B cell (primary cell): ENCODE data around the gene AQR. TPM values are rescaled to one million over a fixed set of nuclear protein-coding genes. Genes with fewer than 3 reads are reported as not detected.

Experiments used
- ATAC-seq: fragments of 200-7000 bp; cut with Tn5 transposase; one replicate; pipeline ENCODE4 v1.10.0; 2021; ENCODE audit warnings: low read depth, mild to moderate bottlenecking, moderate number of reproducible peaks, moderate library complexity
- CTCF ChIA-PET: fragments of 350-600 bp; sonication (Branson Sonifier 250); formaldehyde crosslinking; loops from one replicate; lab custom pipeline; 2021; ENCODE audit warnings: antibody characterized with exemption, inconsistent platforms; lab: Charles Lee
- POLR2A ChIA-PET: fragments of 350-600 bp; sonication (Branson Sonifier 250); formaldehyde crosslinking; loops from one replicate; lab custom pipeline; 2021; ENCODE audit warnings: antibody characterized with exemption; lab: Charles Lee
- DNase-seq: peaks from one replicate; pipeline ENCODE4 v3.0.0; 2013
- H2AFZ ChIP-seq: 2 replicates; pipeline ENCODE4 v1.6.1; 2012; ENCODE audit warnings: mild to moderate bottlenecking, low read depth, low read length; ENCODE audit not compliant: insufficient read depth, poor library complexity, severe bottlenecking
- H3K27ac ChIP-seq, 2 donors: 1 replicate in 1 of 2; 2 replicates in 1 of 2; pipeline ENCODE4 v1.5.1; 2012 to 2013; ENCODE audit warnings: low read length in 2 of 2, mild to moderate bottlenecking in 2 of 2, moderate library complexity in 1 of 2
- H3K27me3 ChIP-seq, 4 experiments: fragments of 200-600 bp in 1 of 4; sonication (generic) in 1 of 4; replicated peaks in 1 of 4; 1 replicate in 2 of 4; 2 replicates in 2 of 4; pipeline versions ENCODE4 v1.6.1 to v1.7.0; 2013 to 2016; ENCODE audit warnings: low read length in 3 of 4, mild to moderate bottlenecking in 2 of 4, mixed read lengths in 1 of 4, moderate library complexity in 1 of 4; ENCODE audit not compliant: insufficient read depth in 4 of 4, control insufficient read depth in 3 of 4; ENCODE audit errors: control extremely low read depth in 1 of 4
- H3K36me3 ChIP-seq, 2 experiments: replicated peaks in 1 of 2; 1 replicate in 1 of 2; 2 replicates in 1 of 2; pipeline versions ENCODE4 v1.6.1 to v1.7.1; 2013; ENCODE audit warnings: low read length in 1 of 2; ENCODE audit not compliant: insufficient read depth in 2 of 2, control insufficient read depth in 1 of 2; ENCODE audit errors: control extremely low read depth in 1 of 2, extremely low read depth in 1 of 2
- H3K4me1 ChIP-seq, 2 donors: fragments of 200-600 bp in 1 of 2; sonication (generic) in 1 of 2; 1 replicate in 1 of 2; 2 replicates in 1 of 2; pipeline versions ENCODE4 v1.5.1 to v1.6.1; 2013 to 2017; ENCODE audit warnings: low read length in 2 of 2; ENCODE audit not compliant: control insufficient read depth in 2 of 2, insufficient read depth in 2 of 2
- H3K4me2 ChIP-seq: replicated peaks from 2 replicates; pipeline ENCODE3; 2012; ENCODE audit warnings: mild to moderate bottlenecking, low read depth, low read length; ENCODE audit not compliant: poor library complexity, severe bottlenecking
- H3K4me3 ChIP-seq, 5 experiments: fragments of 200-600 bp in 1 of 5; sonication (generic) in 1 of 5; 1 replicate in 3 of 5; 2 replicates in 2 of 5; pipeline versions ENCODE4 v1.5.1 to v1.7.0; 2011 to 2016; ENCODE audit warnings: low read length in 4 of 5, mild to moderate bottlenecking in 4 of 5, low read depth in 2 of 5, control low read depth in 1 of 5, moderate library complexity in 1 of 5; ENCODE audit not compliant: insufficient read depth in 1 of 5; ENCODE audit errors: control extremely low read depth in 1 of 5, extremely low read depth in 1 of 5
- H3K79me2 ChIP-seq: fragments of 200-600 bp; sonication (generic); one replicate; pipeline ENCODE4 v1.6.0; 2016; ENCODE audit warnings: low read length; ENCODE audit not compliant: control insufficient read depth, insufficient read depth
- H3K9ac ChIP-seq: fragments of 200-600 bp; sonication (generic); 2 replicates; pipeline ENCODE4 v1.6.1; 2017; ENCODE audit warnings: mild to moderate bottlenecking, low read length, moderate library complexity
- H3K9me3 ChIP-seq, 3 donors: one replicate each; pipeline versions ENCODE4 v1.6.1 to v1.7.1; 2013; ENCODE audit warnings: low read length in 2 of 3; ENCODE audit not compliant: control insufficient read depth in 2 of 3, insufficient read depth in 1 of 3; ENCODE audit errors: control extremely low read depth in 1 of 3
- H4K20me1 ChIP-seq: 2 replicates; pipeline ENCODE4 v1.6.0; 2012; ENCODE audit warnings: mild to moderate bottlenecking, low read length; ENCODE audit not compliant: insufficient read depth, control insufficient read depth, poor library complexity, severe bottlenecking
- H3K27ac Mint-ChIP-seq: one replicate; pipeline ENCODE4 v1.8.0; 2021; ENCODE audit warnings: mixed read lengths
- H3K27me3 Mint-ChIP-seq: one replicate; pipeline ENCODE4 v1.8.0; 2021; ENCODE audit warnings: mixed read lengths
- H3K4me1 Mint-ChIP-seq: one replicate; pipeline ENCODE4 v1.8.0; 2021; ENCODE audit warnings: mixed read lengths
- H3K4me3 Mint-ChIP-seq: one replicate; pipeline ENCODE4 v1.8.0; 2021; ENCODE audit warnings: mixed read lengths
- H3K9me3 Mint-ChIP-seq: one replicate; pipeline ENCODE4 v1.8.0; 2022; ENCODE audit warnings: mixed read lengths; ENCODE audit not compliant: insufficient read depth
- EZH2 ChIP-seq: IDR thresholded peaks from 2 replicates; pipeline ENCODE4 v1.6.1; 2012; ENCODE audit warnings: borderline replicate concordance, low read depth, mild to moderate bottlenecking, moderate library complexity, low read length; ENCODE audit not compliant: insufficient read depth, poor library complexity, severe bottlenecking
- WGBS: methylation state at CpG from one replicate; pipeline ENCODE4 v1.1.5; 2013; ENCODE audit warnings: missing lambda C conversion rate; ENCODE audit not compliant: insufficient coverage; 5-methylcytosine and 5-hydroxymethylcytosine counted together
- intact Hi-C: fragments of 100-400 bp; cut with micrococcal nuclease; formaldehyde crosslinking; loops from one replicate; pipeline ENCODE4 v1.10.0; 2022
- polyA plus RNA-seq: library from polyadenylated mRNA; depleted of rRNA; stranded (reverse); fragments of >200 nt; gene quantifications from 2 replicates; pipeline ENCODE4 v1.2.3, GENCODE V29; 2012
- total RNA-seq, 2 donors: library from RNA; stranded (reverse); fragments of 120-200 nt in 1 of 2; gene quantifications; 1 replicate in 1 of 2; 2 replicates in 1 of 2; pipeline versions ENCODE4 v1.2.3 to v1.2.4, GENCODE V29; 2013 to 2022
- TF ChIP-seq, protein P1 (sequence below): fragments of 200-600 bp; IDR thresholded peaks from one replicate; pipeline ENCODE4 v1.8.0; 2022; ENCODE audit warnings: antibody characterized with exemption, mild to moderate bottlenecking

The AQR gene
- total and polyA plus RNA-seq, 2 donors (not counting 1 experiment from before 2014, with no cell fraction given) = 24.2 to 41.7 TPM

DNA sequence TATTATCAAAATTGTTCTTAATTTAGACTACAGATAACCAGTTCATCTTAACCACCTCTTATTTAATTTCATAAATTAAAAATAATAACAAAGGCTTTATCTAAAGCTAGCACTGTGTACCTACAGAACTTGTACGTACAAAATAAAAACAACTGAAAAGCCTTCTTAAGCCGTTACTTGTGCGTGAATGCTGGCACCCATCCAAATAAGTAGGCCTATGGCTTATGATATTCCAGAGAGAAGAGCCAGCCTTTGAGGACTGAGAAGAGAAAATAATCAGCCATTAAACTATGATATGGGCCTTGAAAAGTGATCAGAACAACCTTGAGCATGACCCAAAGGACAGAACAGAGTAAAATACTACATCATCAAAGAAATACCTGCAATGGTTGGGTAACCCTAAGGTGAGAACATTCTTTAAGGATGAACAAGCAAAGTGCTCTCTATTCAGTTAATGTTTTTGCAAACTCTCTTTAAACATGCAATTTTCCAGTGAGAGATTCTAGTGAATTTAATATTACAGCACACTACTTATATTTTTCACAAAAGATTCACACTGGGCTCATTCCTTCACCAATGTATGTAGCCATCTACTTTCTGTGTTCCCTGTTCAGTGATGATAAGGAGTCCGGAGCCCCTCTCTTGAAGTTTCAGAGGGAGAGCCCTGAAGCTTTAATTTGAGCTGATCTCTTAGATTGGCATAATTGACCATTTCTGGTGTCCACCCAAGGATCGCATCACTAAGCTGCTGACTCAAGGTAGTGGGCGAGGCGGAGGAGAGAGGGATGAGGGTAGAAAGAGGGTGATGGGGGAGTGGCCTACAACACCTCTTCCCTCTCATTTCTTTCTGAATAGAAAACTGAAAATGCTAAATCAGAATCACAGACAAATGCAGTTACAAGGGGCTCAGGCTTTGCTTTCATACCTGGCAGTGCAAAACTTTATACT, 166.5 kb downstream of the AQR start:
- Histone ChIP-seq H3K27me3 (peaks cover 0 to 7% (median 2%) of the 10 kb centered on the region in 4 experiments), H4K20me1 (no peaks in the 10 kb centered on the region), H3K4me2 (no peak overlapping the region), H2AFZ (no peak overlapping the region), H3K27ac (no peak overlapping the region), H3K9me3 (peaks cover 0 to 8% (median 0%) of the 10 kb centered on the region in 3 donors), H3K79me2 (no peaks in the 10 kb centered on the region), H3K9ac (no peak overlapping the region), H3K4me3 (no peak overlapping the region), H3K4me1 (no peaks in the 10 kb centered on the region), H3K36me3 (no peaks in the 10 kb centered on the region)
- H3K4me1 Mint-ChIP-seq = no peaks in the 10 kb centered on the region
- no peaks in the 10 kb centered on the region for H3K9me3 Mint-ChIP-seq
- ChIA-PET POLR2A (no interaction called here), CTCF (no interaction called here)
- no peak overlapping the region for H3K27ac Mint-ChIP-seq
- peaks cover 40% of the 10 kb centered on the region for H3K27me3 Mint-ChIP-seq
- H3K4me3 Mint-ChIP-seq = no peak overlapping the region
- no peak for ATAC-seq
- no peak for DNase-seq
- intact Hi-C loops = no loop called here
- no CpG with 5 or more reads among the region's 7 CpGs for WGBS
- TF ChIP-seq, protein P1, sequence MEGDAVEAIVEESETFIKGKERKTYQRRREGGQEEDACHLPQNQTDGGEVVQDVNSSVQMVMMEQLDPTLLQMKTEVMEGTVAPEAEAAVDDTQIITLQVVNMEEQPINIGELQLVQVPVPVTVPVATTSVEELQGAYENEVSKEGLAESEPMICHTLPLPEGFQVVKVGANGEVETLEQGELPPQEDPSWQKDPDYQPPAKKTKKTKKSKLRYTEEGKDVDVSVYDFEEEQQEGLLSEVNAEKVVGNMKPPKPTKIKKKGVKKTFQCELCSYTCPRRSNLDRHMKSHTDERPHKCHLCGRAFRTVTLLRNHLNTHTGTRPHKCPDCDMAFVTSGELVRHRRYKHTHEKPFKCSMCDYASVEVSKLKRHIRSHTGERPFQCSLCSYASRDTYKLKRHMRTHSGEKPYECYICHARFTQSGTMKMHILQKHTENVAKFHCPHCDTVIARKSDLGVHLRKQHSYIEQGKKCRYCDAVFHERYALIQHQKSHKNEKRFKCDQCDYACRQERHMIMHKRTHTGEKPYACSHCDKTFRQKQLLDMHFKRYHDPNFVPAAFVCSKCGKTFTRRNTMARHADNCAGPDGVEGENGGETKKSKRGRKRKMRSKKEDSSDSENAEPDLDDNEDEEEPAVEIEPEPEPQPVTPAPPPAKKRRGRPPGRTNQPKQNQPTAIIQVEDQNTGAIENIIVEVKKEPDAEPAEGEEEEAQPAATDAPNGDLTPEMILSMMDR = no peak
- TF ChIP-seq EZH2 = no peak

DNA sequence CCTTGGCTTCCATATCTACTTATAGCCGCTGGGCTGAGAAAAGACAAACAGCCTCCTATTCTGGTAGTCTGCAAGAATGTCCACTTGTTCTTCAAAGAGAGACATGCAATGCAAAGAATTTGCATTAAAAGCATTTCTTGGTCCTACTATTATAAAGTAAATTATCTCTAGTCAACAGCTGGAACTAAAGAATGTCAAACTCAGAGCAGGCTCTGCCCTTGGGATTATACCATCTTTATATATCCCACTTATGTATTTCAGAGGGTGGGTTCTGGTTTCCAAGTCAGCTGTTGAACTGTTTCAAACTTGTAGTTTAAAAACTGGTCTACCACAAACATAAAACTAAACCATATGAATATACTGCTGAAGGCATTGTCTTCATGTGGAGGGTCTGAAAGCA, 167.2 kb downstream of the AQR start:
- Mint-ChIP-seq H3K27ac (no peak overlapping the region), H3K27me3 (peaks cover 37% of the 10 kb centered on the region), H3K4me1 (no peaks in the 10 kb centered on the region), H3K4me3 (no peak overlapping the region), H3K9me3 (no peaks in the 10 kb centered on the region)
- Histone ChIP-seq H3K36me3 (no peaks in the 10 kb centered on the region), H3K27ac (no peak overlapping the region), H3K27me3 (peaks cover 0 to 7% (median 2%) of the 10 kb centered on the region in 4 experiments), H3K9ac (no peak overlapping the region), H3K4me3 (no peak overlapping the region), H3K4me1 (no peaks in the 10 kb centered on the region), H2AFZ (no peak overlapping the region), H3K9me3 (peaks cover 0 to 5% (median 0%) of the 10 kb centered on the region in 3 donors), H4K20me1 (no peaks in the 10 kb centered on the region), H3K79me2 (no peaks in the 10 kb centered on the region), H3K4me2 (no peak overlapping the region)
- DNase-seq (no peak), ATAC-seq (no peak)
- intact Hi-C loops = no loop called here
- ChIA-PET POLR2A (no interaction called here), CTCF (no interaction called here)
- no peak for TF ChIP-seq EZH2
- TF ChIP-seq, protein P1 = no peak
- WGBS = no CpG with 5 or more reads among the region's 1 CpG
